A673 (cell line): ENCODE data around the gene SDHAF1.

ENCODE experiments used
- CTCF ChIP-seq: fragments of 300-800, 200-600 bp; sonication (generic); conservative IDR thresholded peaks from 2 replicates; pipeline ENCODE4 v1.5.1; 2017; ENCODE audit warnings: low read depth, mild to moderate bottlenecking, antibody characterized with exemption, low read length, moderate library complexity, mixed read lengths
- EZH2 ChIP-seq: fragments of 200-600 bp; sonication (generic); IDR thresholded peaks from 2 replicates; pipeline ENCODE4 v1.6.1; 2017; ENCODE audit warnings: borderline replicate concordance, low read depth, mild to moderate bottlenecking, mixed read lengths, antibody characterized with exemption, low read length; ENCODE audit not compliant: poor library complexity, severe bottlenecking

GRCh38 chr19:35959968-35960320, 35.0 kb upstream of the SDHAF1 start:
- TF ChIP-seq EZH2 (no peak), CTCF (no peak)
